B cell (primary cell): Measurements from ENCODE around the gene ZMPSTE24. TPM values are rescaled to one million over a fixed set of nuclear protein-coding genes. Genes with fewer than 3 reads are reported as not detected.
A peak's percentile ranks its signal among the peaks of the same experiment; 100 is the strongest.

Experiments used
- ATAC-seq: fragments of 200-7000 bp; cut with Tn5 transposase; one replicate; pipeline ENCODE4 v1.10.0; 2021; ENCODE audit warnings: low read depth, mild to moderate bottlenecking, moderate number of reproducible peaks, moderate library complexity
- CTCF ChIA-PET: fragments of 350-600 bp; sonication (Branson Sonifier 250); formaldehyde crosslinking; loops from one replicate; lab custom pipeline; 2021; ENCODE audit warnings: antibody characterized with exemption, inconsistent platforms; lab: Charles Lee
- POLR2A ChIA-PET: fragments of 350-600 bp; sonication (Branson Sonifier 250); formaldehyde crosslinking; loops from one replicate; lab custom pipeline; 2021; ENCODE audit warnings: antibody characterized with exemption; lab: Charles Lee
- DNase-seq: peaks from one replicate; pipeline ENCODE4 v3.0.0; 2013
- H2AFZ ChIP-seq: 2 replicates; pipeline ENCODE4 v1.6.1; 2012; ENCODE audit warnings: mild to moderate bottlenecking, low read depth, low read length; ENCODE audit not compliant: insufficient read depth, poor library complexity, severe bottlenecking
- H3K27ac ChIP-seq, 2 donors: 1 replicate in 1 of 2; 2 replicates in 1 of 2; pipeline ENCODE4 v1.5.1; 2012 to 2013; ENCODE audit warnings: low read length in 2 of 2, mild to moderate bottlenecking in 2 of 2, moderate library complexity in 1 of 2
- H3K27me3 ChIP-seq, 4 experiments: fragments of 200-600 bp in 1 of 4; sonication (generic) in 1 of 4; replicated peaks in 1 of 4; 1 replicate in 2 of 4; 2 replicates in 2 of 4; pipeline versions ENCODE4 v1.6.1 to v1.7.0; 2013 to 2016; ENCODE audit warnings: low read length in 3 of 4, mild to moderate bottlenecking in 2 of 4, mixed read lengths in 1 of 4, moderate library complexity in 1 of 4; ENCODE audit not compliant: insufficient read depth in 4 of 4, control insufficient read depth in 3 of 4; ENCODE audit errors: control extremely low read depth in 1 of 4
- H3K36me3 ChIP-seq, 2 experiments: replicated peaks in 1 of 2; 1 replicate in 1 of 2; 2 replicates in 1 of 2; pipeline versions ENCODE4 v1.6.1 to v1.7.1; 2013; ENCODE audit warnings: low read length in 1 of 2; ENCODE audit not compliant: insufficient read depth in 2 of 2, control insufficient read depth in 1 of 2; ENCODE audit errors: control extremely low read depth in 1 of 2, extremely low read depth in 1 of 2
- H3K4me1 ChIP-seq, 2 donors: fragments of 200-600 bp in 1 of 2; sonication (generic) in 1 of 2; 1 replicate in 1 of 2; 2 replicates in 1 of 2; pipeline versions ENCODE4 v1.5.1 to v1.6.1; 2013 to 2017; ENCODE audit warnings: low read length in 2 of 2; ENCODE audit not compliant: control insufficient read depth in 2 of 2, insufficient read depth in 2 of 2
- H3K4me2 ChIP-seq: replicated peaks from 2 replicates; pipeline ENCODE3; 2012; ENCODE audit warnings: mild to moderate bottlenecking, low read depth, low read length; ENCODE audit not compliant: poor library complexity, severe bottlenecking
- H3K4me3 ChIP-seq, 5 experiments: fragments of 200-600 bp in 1 of 5; sonication (generic) in 1 of 5; 1 replicate in 3 of 5; 2 replicates in 2 of 5; pipeline versions ENCODE4 v1.5.1 to v1.7.0; 2011 to 2016; ENCODE audit warnings: low read length in 4 of 5, mild to moderate bottlenecking in 4 of 5, low read depth in 2 of 5, control low read depth in 1 of 5, moderate library complexity in 1 of 5; ENCODE audit not compliant: insufficient read depth in 1 of 5; ENCODE audit errors: control extremely low read depth in 1 of 5, extremely low read depth in 1 of 5
- H3K79me2 ChIP-seq: fragments of 200-600 bp; sonication (generic); one replicate; pipeline ENCODE4 v1.6.0; 2016; ENCODE audit warnings: low read length; ENCODE audit not compliant: control insufficient read depth, insufficient read depth
- H3K9ac ChIP-seq: fragments of 200-600 bp; sonication (generic); 2 replicates; pipeline ENCODE4 v1.6.1; 2017; ENCODE audit warnings: mild to moderate bottlenecking, low read length, moderate library complexity
- H3K9me3 ChIP-seq, 3 donors: one replicate each; pipeline versions ENCODE4 v1.6.1 to v1.7.1; 2013; ENCODE audit warnings: low read length in 2 of 3; ENCODE audit not compliant: control insufficient read depth in 2 of 3, insufficient read depth in 1 of 3; ENCODE audit errors: control extremely low read depth in 1 of 3
- H4K20me1 ChIP-seq: 2 replicates; pipeline ENCODE4 v1.6.0; 2012; ENCODE audit warnings: mild to moderate bottlenecking, low read length; ENCODE audit not compliant: insufficient read depth, control insufficient read depth, poor library complexity, severe bottlenecking
- H3K27ac Mint-ChIP-seq: one replicate; pipeline ENCODE4 v1.8.0; 2021; ENCODE audit warnings: mixed read lengths
- H3K27me3 Mint-ChIP-seq: one replicate; pipeline ENCODE4 v1.8.0; 2021; ENCODE audit warnings: mixed read lengths
- H3K4me1 Mint-ChIP-seq: one replicate; pipeline ENCODE4 v1.8.0; 2021; ENCODE audit warnings: mixed read lengths
- H3K4me3 Mint-ChIP-seq: one replicate; pipeline ENCODE4 v1.8.0; 2021; ENCODE audit warnings: mixed read lengths
- H3K9me3 Mint-ChIP-seq: one replicate; pipeline ENCODE4 v1.8.0; 2022; ENCODE audit warnings: mixed read lengths; ENCODE audit not compliant: insufficient read depth
- CTCF ChIP-seq: fragments of 200-600 bp; IDR thresholded peaks from one replicate; pipeline ENCODE4 v1.8.0; 2022; ENCODE audit warnings: antibody characterized with exemption, mild to moderate bottlenecking
- EZH2 ChIP-seq: IDR thresholded peaks from 2 replicates; pipeline ENCODE4 v1.6.1; 2012; ENCODE audit warnings: borderline replicate concordance, low read depth, mild to moderate bottlenecking, moderate library complexity, low read length; ENCODE audit not compliant: insufficient read depth, poor library complexity, severe bottlenecking
- WGBS: methylation state at CpG from one replicate; pipeline ENCODE4 v1.1.5; 2013; ENCODE audit warnings: missing lambda C conversion rate; ENCODE audit not compliant: insufficient coverage; 5-methylcytosine and 5-hydroxymethylcytosine counted together
- intact Hi-C: fragments of 100-400 bp; cut with micrococcal nuclease; formaldehyde crosslinking; loops from one replicate; pipeline ENCODE4 v1.10.0; 2022
- polyA plus RNA-seq: library from polyadenylated mRNA; depleted of rRNA; stranded (reverse); fragments of >200 nt; gene quantifications from 2 replicates; pipeline ENCODE4 v1.2.3, GENCODE V29; 2012
- total RNA-seq, 2 donors: library from RNA; stranded (reverse); fragments of 120-200 nt in 1 of 2; gene quantifications; 1 replicate in 1 of 2; 2 replicates in 1 of 2; pipeline versions ENCODE4 v1.2.3 to v1.2.4, GENCODE V29; 2013 to 2022

ZMPSTE24 gene
- total and polyA plus RNA-seq, 2 donors (not counting 1 experiment from before 2014, with no cell fraction given) = 3.5 to 18.5 TPM

GRCh38 chr1:40339420-40340323, 81.6 kb downstream of the ZMPSTE24 start:
- Histone ChIP-seq H2AFZ (peak overlapping the region; percentile 76), H3K36me3 (no peaks in the 10 kb centered on the region), H3K9me3 (no peaks in the 10 kb centered on the region), H3K4me1 (peaks cover 31 to 42% of the 10 kb centered on the region in 2 donors), H3K4me3 (no peak overlapping the region), H3K4me2 (peak overlapping the region; percentile 64), H3K79me2 (peaks cover 49% of the 10 kb centered on the region), H4K20me1 (no peaks in the 10 kb centered on the region), H3K27ac (no peak overlapping the region), H3K9ac (no peak overlapping the region), H3K27me3 (no peaks in the 10 kb centered on the region)
- intact Hi-C loops = loop anchor here (5.0 kb wide), 1 partner anchor 82 kb away; the partner anchor contains the start of gene ZMPSTE24
- TF ChIP-seq CTCF = no peak
- no peak for TF ChIP-seq EZH2
- ChIA-PET POLR2A (interaction anchor here (0.5 to 2.1 kb wide), 4 partner anchors 34 to 196 kb away, joined by 4 to 11 read pairs (median 6); partner anchors contain the start of gene SMAP2), CTCF (interaction anchor here (0.7 to 11.4 kb wide), 53 partner anchors 9 to 526 kb away, joined by 3 to 304 read pairs (median 8); partner anchors contain the start of genes CAP1, COL9A2, RLF and SMAP2)
- DNase-seq = no peak
- peaks cover 4% of the 10 kb centered on the region for H3K9me3 Mint-ChIP-seq
- ATAC-seq = no peak
- WGBS = 76% methylated on average over 6 of the region's 6 CpGs
- no peaks in the 10 kb centered on the region for H3K27me3 Mint-ChIP-seq
- H3K4me1 Mint-ChIP-seq = peaks cover 46% of the 10 kb centered on the region
- H3K4me3 Mint-ChIP-seq = no peak overlapping the region
- peak overlapping the region; percentile 64 for H3K27ac Mint-ChIP-seq
